Endothelial cell of umbilical vein (primary cell): ENCODE measurements around the gene PHTF1. TPM values are rescaled to one million over a fixed set of nuclear protein-coding genes. Genes with fewer than 3 reads are reported as not detected.

Experiments used
- BruUV-seq: library from RNA; stranded (reverse); fragments of 400-500 nt; replicated peaks from 2 replicates; lab custom pipeline; 2021; lab: Mats Ljungman, UMichigan
- CTCF ChIA-PET: fragments of 300-600, 350-600 bp; sonication (Branson Sonifier 250); formaldehyde crosslinking; loops from one replicate; lab custom pipeline; 2021; ENCODE audit warnings: antibody characterized with exemption, inconsistent platforms; lab: Charles Lee
- POLR2A ChIA-PET: fragments of 300-600, 350-600 bp; sonication (Branson Sonifier 250); formaldehyde crosslinking; loops from one replicate; lab custom pipeline; 2021; ENCODE audit warnings: antibody characterized with exemption, inconsistent platforms; lab: Charles Lee
- DNase-seq: peaks from one replicate; pipeline ENCODE4 v3.0.0-alpha.2; 2011; ENCODE audit warnings: low read depth, low spot score
- FAIRE-seq: peaks from 2 replicates; lab custom pipeline; 2011; peaks lifted over from hg19 to GRCh38; lab: Jason Lieb, UNC
- H2AFZ ChIP-seq: 2 replicates; pipeline ENCODE4 v1.6.0; 2012; ENCODE audit warnings: low read depth, low read length, control low read depth, inconsistent platforms
- H3K27ac ChIP-seq: 2 replicates; pipeline ENCODE4 v1.5.1; 2011; ENCODE audit warnings: low read depth, mild to moderate bottlenecking, control low read depth, low read length, moderate library complexity; ENCODE audit not compliant: insufficient read depth
- H3K27me3 ChIP-seq, 2 experiments: 2 replicates each; pipeline versions ENCODE4 v1.6.0 to v1.6.1; 2011; ENCODE audit warnings: low read length in 2 of 2, mixed read lengths in 1 of 2; ENCODE audit not compliant: control insufficient read depth in 2 of 2, insufficient read depth in 2 of 2
- H3K36me3 ChIP-seq, 2 experiments: 2 replicates in 1 of 2; 3 replicates in 1 of 2; pipeline ENCODE4 v1.5.1; 2011; ENCODE audit warnings: low read length in 2 of 2, mild to moderate bottlenecking in 1 of 2, moderate library complexity in 1 of 2; ENCODE audit not compliant: control insufficient read depth in 2 of 2, insufficient read depth in 2 of 2; ENCODE audit errors: extremely low read depth in 1 of 2
- H3K4me1 ChIP-seq: 3 replicates; pipeline ENCODE4 v1.5.1; 2011; ENCODE audit warnings: mild to moderate bottlenecking, low read length; ENCODE audit not compliant: control insufficient read depth, insufficient read depth; ENCODE audit errors: extremely low read depth
- H3K4me2 ChIP-seq: 2 replicates; pipeline ENCODE4 v1.6.1; 2011; ENCODE audit warnings: low read length, control low read depth, mixed read lengths; ENCODE audit not compliant: insufficient read depth
- H3K4me3 ChIP-seq, 3 experiments: fragments of 200-600 bp in 1 of 3; sonication (generic), shearing (Covaris generic) in 1 of 3; replicated peaks in 1 of 3; 2 replicates each; pipeline ENCODE4 v1.5.1; 2011 to 2016; ENCODE audit warnings: control low read depth in 3 of 3, low read length in 3 of 3, mild to moderate bottlenecking in 2 of 3, inconsistent platforms in 1 of 3, low read depth in 1 of 3, moderate library complexity in 1 of 3; ENCODE audit not compliant: insufficient read depth in 1 of 3
- H3K79me2 ChIP-seq: 2 replicates; pipeline ENCODE4 v1.6.0; 2012; ENCODE audit warnings: low read length, inconsistent platforms; ENCODE audit not compliant: control insufficient read depth, insufficient read depth
- H3K9ac ChIP-seq: replicated peaks from 2 replicates; pipeline ENCODE3; 2011; ENCODE audit warnings: low read length, control low read depth; ENCODE audit not compliant: insufficient read depth; ENCODE audit errors: extremely low read depth
- H3K9me1 ChIP-seq: replicated peaks from 3 replicates; pipeline ENCODE4 v1.6.0; 2011; ENCODE audit warnings: mild to moderate bottlenecking, low read length; ENCODE audit not compliant: control insufficient read depth, insufficient read depth; ENCODE audit errors: extremely low read depth
- H3K9me3 ChIP-seq: replicated peaks from 2 replicates; pipeline ENCODE4 v1.5.1; 2012; ENCODE audit warnings: low read length, inconsistent platforms; ENCODE audit not compliant: control insufficient read depth, insufficient read depth
- H4K20me1 ChIP-seq: replicated peaks from 2 replicates; pipeline ENCODE3; 2011; ENCODE audit warnings: mild to moderate bottlenecking, low read length; ENCODE audit not compliant: control insufficient read depth, insufficient read depth; ENCODE audit errors: extremely low read depth
- EZH2 ChIP-seq: IDR thresholded peaks from 2 replicates; pipeline ENCODE4 v1.6.1; 2012; ENCODE audit warnings: borderline replicate concordance, low read depth, mild to moderate bottlenecking, moderate library complexity, low read length, inconsistent platforms; ENCODE audit not compliant: severe bottlenecking
- FOS ChIP-seq: IDR thresholded peaks from 2 replicates; pipeline ENCODE4 v1.6.1; 2011; ENCODE audit warnings: mild to moderate bottlenecking, low read length, moderate library complexity, borderline replicate concordance; ENCODE audit not compliant: insufficient read depth
- GATA2 ChIP-seq: IDR thresholded peaks from 2 replicates; pipeline ENCODE4 v1.7.0; 2011; ENCODE audit warnings: low read depth, mild to moderate bottlenecking, moderate library complexity, mixed read lengths, low read length; ENCODE audit not compliant: insufficient read length, insufficient read depth
- JUN ChIP-seq: IDR thresholded peaks from 2 replicates; pipeline ENCODE4 v1.6.1; 2011; ENCODE audit warnings: borderline replicate concordance, low read depth; ENCODE audit not compliant: insufficient read length, insufficient read depth
- MYC ChIP-seq: IDR thresholded peaks from one replicate; pipeline ENCODE4 v1.6.1; 2011; ENCODE audit warnings: mild to moderate bottlenecking, low read depth, low read length
- POLR2A ChIP-seq: IDR thresholded peaks from 2 replicates; pipeline ENCODE4 v1.6.1; 2012; ENCODE audit warnings: low read depth, mild to moderate bottlenecking, control low read depth, low read length
- POLR2AphosphoS5 ChIP-seq: IDR thresholded peaks from 2 replicates; pipeline ENCODE4 v1.6.1; 2012; ENCODE audit warnings: low read depth, mild to moderate bottlenecking, control low read depth, low read length, moderate library complexity; ENCODE audit not compliant: insufficient read depth
- dilution Hi-C: fragments of 300-500 bp; cut with MboI; formaldehyde crosslinking; loops from one replicate; pipeline ENCODE4 v1.15.0; 2019; ENCODE audit warnings: low sequenced_read_pairs; ENCODE audit not compliant: extremely low pct_ligation_motif_present
- intact Hi-C: fragments of 100-400 bp; cut with micrococcal nuclease; formaldehyde crosslinking; loops from one replicate; pipeline ENCODE4 v1.10.0; 2022
- polyA plus RNA-seq, 4 experiments: library from polyadenylated mRNA; depleted of rRNA in 3 of 4; stranded (reverse) in 3 of 4; unstranded in 1 of 4; fragments of >200 nt; gene quantifications; 2 replicates each; pipeline versions ENCODE4 v1.2.1 to v1.2.3, GENCODE V29; 2011 to 2012; ENCODE audit warnings: missing spikeins in 1 of 4
- total RNA-seq: library from RNA; stranded (reverse); gene quantifications from 2 replicates; pipeline ENCODE4 v1.2.3, GENCODE V29; 2021
- TF ChIP-seq, protein P1 (sequence below), 2 donors: IDR thresholded peaks; 1 replicate in 1 of 2; 2 replicates in 1 of 2; pipeline ENCODE4 v1.5.1; 2011; ENCODE audit warnings: low read length in 2 of 2, mild to moderate bottlenecking in 2 of 2, moderate library complexity in 2 of 2, control low read depth in 1 of 2, inconsistent platforms in 1 of 2, low read depth in 1 of 2; ENCODE audit not compliant: insufficient read depth in 1 of 2; ENCODE audit errors: extremely low read depth in 1 of 2
- TF ChIP-seq, protein P2 (sequence below): IDR thresholded peaks from 2 replicates; pipeline ENCODE4 v1.6.1; 2011; ENCODE audit not compliant: insufficient read depth, insufficient read length

Gene PHTF1
- total and polyA plus RNA-seq, 2 donors (not counting 3 experiments of a cell fraction or from before 2014, with no cell fraction given): 26.3 to 62.6 TPM

DNA sequence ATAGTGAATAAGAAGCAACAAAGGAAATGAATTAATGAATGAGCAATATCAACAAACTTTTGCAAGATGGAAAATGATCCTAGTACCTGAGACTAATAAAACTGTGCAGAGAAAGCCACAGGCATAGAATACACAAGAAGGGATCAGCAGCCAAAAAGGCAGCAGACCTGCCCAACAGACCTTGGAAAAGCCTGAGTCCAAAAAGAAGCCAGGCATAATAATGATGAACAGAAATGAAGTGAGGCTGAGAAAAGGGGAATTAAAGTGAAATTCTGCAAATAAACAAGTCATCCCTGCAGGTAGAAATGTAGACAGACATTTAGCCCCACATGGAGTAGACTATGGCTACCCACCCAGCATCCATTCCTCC lies 10.3 kb upstream of the PHTF1 start:
- H3K9ac ChIP-seq: no peak overlapping the region
- H3K9me3 ChIP-seq: no peaks in the 10 kb centered on the region
- H3K4me3 ChIP-seq: no peak overlapping the region
- TF ChIP-seq GATA2 (no peak), POLR2AphosphoS5 (no peak), FOS (no peak), EZH2 (no peak), POLR2A (no peak), MYC (no peak), JUN (no peak)
- TF ChIP-seq, protein P1, sequence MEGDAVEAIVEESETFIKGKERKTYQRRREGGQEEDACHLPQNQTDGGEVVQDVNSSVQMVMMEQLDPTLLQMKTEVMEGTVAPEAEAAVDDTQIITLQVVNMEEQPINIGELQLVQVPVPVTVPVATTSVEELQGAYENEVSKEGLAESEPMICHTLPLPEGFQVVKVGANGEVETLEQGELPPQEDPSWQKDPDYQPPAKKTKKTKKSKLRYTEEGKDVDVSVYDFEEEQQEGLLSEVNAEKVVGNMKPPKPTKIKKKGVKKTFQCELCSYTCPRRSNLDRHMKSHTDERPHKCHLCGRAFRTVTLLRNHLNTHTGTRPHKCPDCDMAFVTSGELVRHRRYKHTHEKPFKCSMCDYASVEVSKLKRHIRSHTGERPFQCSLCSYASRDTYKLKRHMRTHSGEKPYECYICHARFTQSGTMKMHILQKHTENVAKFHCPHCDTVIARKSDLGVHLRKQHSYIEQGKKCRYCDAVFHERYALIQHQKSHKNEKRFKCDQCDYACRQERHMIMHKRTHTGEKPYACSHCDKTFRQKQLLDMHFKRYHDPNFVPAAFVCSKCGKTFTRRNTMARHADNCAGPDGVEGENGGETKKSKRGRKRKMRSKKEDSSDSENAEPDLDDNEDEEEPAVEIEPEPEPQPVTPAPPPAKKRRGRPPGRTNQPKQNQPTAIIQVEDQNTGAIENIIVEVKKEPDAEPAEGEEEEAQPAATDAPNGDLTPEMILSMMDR (IDR thresholded peaks at IDR 0.05; ENCODE audit: extremely low read depth in 1 of 2, insufficient read depth in 1 of 2, low read depth in 1 of 2, low read length in 2 of 2): no peak
- TF ChIP-seq, protein P2, sequence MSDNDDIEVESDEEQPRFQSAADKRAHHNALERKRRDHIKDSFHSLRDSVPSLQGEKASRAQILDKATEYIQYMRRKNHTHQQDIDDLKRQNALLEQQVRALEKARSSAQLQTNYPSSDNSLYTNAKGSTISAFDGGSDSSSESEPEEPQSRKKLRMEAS: no peak
- no peak overlapping the region for H3K27ac ChIP-seq
- H4K20me1 ChIP-seq: no peaks in the 10 kb centered on the region
- peaks cover 3 to 13% of the 10 kb centered on the region in 2 experiments for H3K36me3 ChIP-seq
- POLR2A ChIA-PET: interaction anchor here (0.6 to 0.8 kb wide), 2 partner anchors 10 to 34 kb away, joined by 3 read pairs; no protein-coding TSS in a partner anchor
- FAIRE-seq (no peak), DNase-seq (no peak)
- peaks cover 1% of the 10 kb centered on the region for H3K79me2 ChIP-seq
- H3K4me1 ChIP-seq: no peaks in the 10 kb centered on the region
- no peak overlapping the region for H3K4me2 ChIP-seq
- no peaks in the 10 kb centered on the region for H3K9me1 ChIP-seq
- dilution Hi-C loops: no loop called here
- BruUV-seq: no TSS peak
- CTCF ChIA-PET: no interaction called here
- H3K27me3 ChIP-seq: no peaks in the 10 kb centered on the region
- intact Hi-C loops: no loop called here
- no peak overlapping the region for H2AFZ ChIP-seq
